NCI-H128 (cell line): ENCODE measurements around the gene FMN2.

ENCODE experiments used
- DNase-seq: peaks from one replicate; lab custom pipeline; 2025; ENCODE audit not compliant: unreplicated experiment; lab: John Stamatoyannopoulos, UW

FMN2 gene

GRCh38 chr1:240350910-240351331 lies 259.2 kb downstream of the FMN2 start:
- DNase-seq, result no peak

- no peak for DNase-seq
Observed at GRCh38 chr1:240351690-240352089, 260.0 kb downstream of the FMN2 start.

GRCh38 chr1:240352769-240353168 lies 261.1 kb downstream of the FMN2 start:
- no peak for DNase-seq

- no peak for DNase-seq
Observed at GRCh38 chr1:240356568-240356967, 264.9 kb downstream of the FMN2 start.

- DNase-seq, result no peak
Observed at GRCh38 chr1:240362046-240362445, 270.4 kb downstream of the FMN2 start.

GRCh38 chr1:240362826-240363225 lies 271.1 kb downstream of the FMN2 start:
- DNase-seq, result no peak

GRCh38 chr1:240363315-240363714 lies 271.6 kb downstream of the FMN2 start:
- no peak for DNase-seq

GRCh38 chr1:240363914-240364313 lies 272.2 kb downstream of the FMN2 start:
- DNase-seq, result no peak

- DNase-seq, result no peak
Observed at GRCh38 chr1:240366636-240367035, 275.0 kb downstream of the FMN2 start.

- DNase-seq, result no peak
Observed at GRCh38 chr1:240385551-240385950, 293.9 kb downstream of the FMN2 start.

- DNase-seq, result no peak
Observed at GRCh38 chr1:240385985-240386978, 294.6 kb downstream of the FMN2 start.

- DNase-seq, result no peak
Observed at GRCh38 chr1:240387051-240387450, 295.4 kb downstream of the FMN2 start.

- DNase-seq, result no peak
Observed at GRCh38 chr1:240391660-240392260, 300.1 kb downstream of the FMN2 start.

GRCh38 chr1:240394353-240394752 lies 302.7 kb downstream of the FMN2 start:
- DNase-seq, result no peak

- DNase-seq, result no peak
Observed at GRCh38 chr1:240395336-240395735, 303.7 kb downstream of the FMN2 start.

- DNase-seq, result no peak
Observed at GRCh38 chr1:240399381-240399780, 307.7 kb downstream of the FMN2 start.

GRCh38 chr1:240401731-240402130 lies 310.0 kb downstream of the FMN2 start:
- no peak for DNase-seq

GRCh38 chr1:240402326-240402725 lies 310.6 kb downstream of the FMN2 start:
- no peak for DNase-seq

GRCh38 chr1:240404286-240404685 lies 312.6 kb downstream of the FMN2 start:
- no peak for DNase-seq

GRCh38 chr1:240405751-240406150 lies 314.1 kb downstream of the FMN2 start:
- DNase-seq, result no peak

- no peak for DNase-seq
Observed at GRCh38 chr1:240407407-240407806, 315.7 kb downstream of the FMN2 start.

- no peak for DNase-seq
Observed at GRCh38 chr1:240409615-240410014, 317.9 kb downstream of the FMN2 start.
